Activated CD4-positive, alpha-beta T cell treated with anti-CD3 and anti-CD28 coated beads, Interleukin-2, Interleukin-6, amounts not matched to agents 100 ng/mL and 50 ng/mL, durations not matched to agents 16 hours and 8 hours (primary cell): Measurements from ENCODE around the gene GNG2.
A peak's percentile ranks its signal among the peaks of the same experiment; 100 is the strongest.

Experiments used
- DNase-seq: peaks from one replicate; pipeline ENCODE4 v3.0.0-alpha.2; 2020

Gene GNG2

DNA sequence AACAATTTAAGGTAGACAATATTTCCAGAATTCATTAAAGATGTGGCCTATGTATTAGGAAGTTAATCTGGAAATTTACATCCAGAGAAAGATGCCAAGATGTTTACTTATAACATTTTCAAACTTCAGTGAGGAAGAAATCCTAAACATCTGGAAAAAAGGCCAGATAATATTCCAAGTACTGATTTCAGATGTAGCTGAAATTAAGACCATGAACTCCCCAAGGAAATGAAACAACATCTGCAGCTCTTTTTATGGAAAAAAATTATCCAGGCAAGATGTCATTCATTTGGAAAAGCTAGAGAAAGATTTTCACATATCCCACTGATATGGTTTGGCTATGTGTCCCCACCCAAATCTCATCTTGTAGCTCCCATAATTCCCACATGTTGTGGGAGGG lies 35.0 kb downstream of the GNG2 start:
- DNase-seq = no peak

DNA sequence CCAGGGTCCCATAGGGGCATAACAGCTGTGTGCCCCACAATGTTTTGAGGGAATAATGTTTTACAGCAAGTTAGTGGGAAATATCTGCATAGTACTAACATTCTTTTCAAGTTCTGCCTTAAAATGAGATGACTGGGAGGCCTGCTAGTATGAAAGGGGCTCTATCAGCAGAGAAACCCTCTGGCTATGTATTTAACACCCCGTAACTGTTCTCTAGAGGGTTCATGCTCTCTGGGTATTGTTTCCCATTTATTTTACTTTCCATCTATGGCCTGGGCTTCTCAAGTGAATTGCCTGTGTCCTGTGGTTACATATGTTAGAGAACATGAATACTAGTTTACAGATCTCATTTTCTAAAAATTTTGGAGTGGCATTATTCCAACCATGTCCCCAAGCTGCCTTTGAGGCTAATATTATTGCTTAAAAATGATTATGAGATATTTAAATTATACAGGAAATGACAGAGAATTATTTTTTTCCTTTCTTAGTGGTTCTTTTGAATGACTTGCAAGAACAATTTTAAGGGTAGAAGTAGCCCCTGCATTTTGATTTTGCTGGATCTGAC lies 37.5 kb downstream of the GNG2 start:
- DNase-seq = no peak

DNA sequence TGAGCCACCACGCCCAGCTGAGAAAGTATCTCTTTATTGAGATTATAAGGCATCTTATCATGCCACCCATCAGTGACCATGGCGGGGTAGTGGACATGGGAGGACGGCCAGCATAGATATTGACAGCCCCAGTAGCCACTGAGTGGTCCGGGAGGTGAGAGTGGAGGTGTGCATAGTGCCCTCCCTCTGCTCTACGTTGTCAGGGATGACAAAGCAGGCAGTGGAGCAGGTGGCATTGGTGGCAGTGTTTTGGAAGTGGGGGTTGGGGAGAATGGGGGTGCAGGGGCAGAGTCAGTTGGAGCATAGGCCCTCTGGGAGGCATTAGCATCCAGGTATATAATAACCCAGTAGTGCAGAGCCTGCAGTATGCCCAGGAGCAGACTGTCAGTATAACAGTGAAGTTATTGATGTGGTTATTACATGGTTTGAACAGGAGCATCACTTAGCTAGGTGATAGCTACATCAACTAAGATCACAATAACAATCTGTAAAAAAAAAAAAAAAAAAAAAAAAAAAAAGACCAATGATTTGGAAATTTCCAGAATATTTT lies 41.1 kb downstream of the GNG2 start:
- no peak for DNase-seq

DNA sequence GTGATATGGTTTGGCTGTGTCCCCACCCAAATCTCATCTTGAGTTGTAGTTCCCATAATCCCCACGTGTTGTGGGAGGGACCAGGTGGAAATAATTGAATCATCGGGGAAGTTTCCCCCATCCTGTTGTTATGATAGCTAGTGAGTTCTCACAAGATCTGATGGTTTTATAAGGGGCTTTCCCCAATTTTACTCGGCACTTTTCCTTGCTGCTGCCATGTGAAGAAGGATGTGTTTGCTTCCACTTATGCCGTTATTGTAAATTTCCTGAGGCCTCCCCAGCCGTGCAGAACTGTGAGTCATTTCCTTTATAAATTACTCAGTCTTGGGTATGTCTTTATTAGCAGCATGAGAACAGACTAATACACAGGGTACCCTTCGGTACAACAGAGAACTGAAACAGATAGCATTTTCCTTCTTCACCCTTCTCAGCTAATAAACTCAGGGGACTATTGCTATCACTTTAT lies 45.3 kb downstream of the GNG2 start:
- DNase-seq = peak; percentile 76

DNA sequence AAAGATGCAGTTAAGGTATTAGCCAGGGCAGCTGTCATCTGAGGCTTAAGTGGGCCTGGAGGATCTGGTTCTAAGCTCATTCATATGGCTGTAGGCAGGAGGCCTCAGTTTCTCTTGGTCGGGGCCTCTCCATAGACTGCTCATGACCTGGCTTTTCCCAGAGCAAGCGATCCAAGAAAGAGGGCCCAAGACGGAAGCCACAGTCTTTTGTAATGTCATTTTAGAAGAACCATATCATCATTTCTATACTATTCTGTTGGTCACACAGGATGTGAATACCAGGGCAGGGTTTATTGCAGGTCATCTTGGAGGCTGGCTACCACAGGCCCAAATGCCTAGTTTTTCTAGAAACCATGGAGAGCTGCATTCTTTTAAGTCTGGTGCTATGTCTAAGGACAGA lies 47.7 kb downstream of the GNG2 start:
- DNase-seq = peak; percentile 13

DNA sequence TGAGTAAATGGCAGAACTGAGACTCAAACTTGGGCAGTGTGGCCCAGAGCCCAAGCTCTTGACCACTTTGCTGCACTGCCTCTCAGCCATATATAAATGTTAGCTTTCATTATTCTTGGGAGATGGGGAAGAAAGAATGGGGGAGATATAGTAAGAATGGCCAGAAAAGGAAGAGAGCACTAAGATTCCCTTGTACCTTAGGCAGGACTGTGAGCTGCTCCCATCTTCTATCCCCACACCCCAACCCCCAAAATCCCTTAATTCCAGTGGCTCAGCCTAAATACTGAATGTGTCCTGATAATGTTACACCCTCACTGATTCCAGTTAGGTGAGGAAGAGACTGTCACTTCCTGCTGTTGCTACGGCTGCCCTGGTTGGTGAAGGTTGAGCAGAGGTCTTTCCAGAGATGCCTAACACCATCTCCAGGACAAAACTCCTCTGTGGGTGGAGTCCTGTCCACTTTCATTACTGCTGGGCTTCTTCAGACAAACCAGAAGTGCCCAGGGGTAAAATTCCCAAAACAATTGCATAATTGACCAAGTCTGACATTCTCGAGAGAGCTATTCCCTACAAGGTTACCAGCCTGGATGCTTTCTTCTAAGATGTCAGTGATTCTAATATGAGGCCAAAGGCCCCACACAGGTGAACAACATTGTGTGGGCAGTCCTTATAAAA lies 51.8 kb downstream of the GNG2 start:
- no peak for DNase-seq

DNA sequence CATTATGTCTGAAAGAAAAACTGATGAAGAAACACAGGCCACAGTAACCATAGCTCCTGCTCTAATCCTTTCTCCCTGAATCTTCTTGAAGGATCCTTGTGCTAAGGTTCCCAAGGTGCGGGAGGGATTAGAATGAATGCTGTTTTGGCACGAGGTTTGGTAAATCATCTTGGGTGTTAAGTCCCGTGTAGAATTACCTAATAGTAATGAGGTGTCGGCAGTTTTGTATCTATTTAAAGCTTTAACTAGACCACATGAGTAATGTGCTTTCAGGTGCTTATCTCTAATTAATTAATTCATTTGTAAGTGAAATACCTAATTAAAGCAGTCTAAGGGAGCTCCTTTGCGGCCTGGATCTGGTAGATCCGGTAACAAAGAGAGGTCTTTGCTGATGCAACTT lies 53.9 kb downstream of the GNG2 start:
- no peak for DNase-seq

DNA sequence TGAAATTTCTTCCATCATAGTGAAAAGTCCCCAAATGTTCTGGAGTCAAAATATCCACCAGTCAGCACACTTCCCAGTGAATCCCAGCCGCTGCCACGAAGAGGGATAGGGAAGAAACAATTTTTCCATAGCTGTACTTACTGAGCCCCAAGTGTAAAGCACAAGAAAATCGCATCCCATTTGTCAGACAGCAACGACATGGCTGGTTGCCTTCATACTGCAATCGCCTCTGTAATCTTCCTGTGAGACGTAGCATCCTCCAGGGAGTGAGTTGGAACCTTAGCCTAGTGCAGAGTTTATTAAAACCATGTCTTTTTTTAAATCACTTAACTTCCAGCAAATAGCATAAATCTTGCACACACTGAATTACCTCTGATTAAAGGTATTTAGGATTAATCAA lies 56.8 kb downstream of the GNG2 start:
- DNase-seq = no peak

DNA sequence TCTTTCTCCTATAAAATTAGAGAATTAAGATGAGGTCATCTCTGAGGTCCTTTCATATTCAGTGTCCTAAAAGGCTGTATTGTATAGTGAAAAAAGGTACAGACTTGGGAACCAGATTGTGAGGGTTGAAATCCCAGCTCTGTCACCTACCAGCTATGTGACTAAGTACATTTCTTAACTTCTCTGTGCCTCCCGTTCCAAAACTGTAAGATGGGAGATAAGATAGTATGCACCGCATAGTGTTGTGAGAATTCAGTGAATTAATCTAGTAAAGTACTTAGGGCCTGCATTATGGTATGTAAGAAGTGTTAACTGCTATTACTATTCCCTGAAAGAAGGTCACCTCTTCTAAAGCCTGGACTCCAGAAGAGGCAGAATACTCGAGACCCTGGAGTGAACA lies 60.6 kb downstream of the GNG2 start:
- no peak for DNase-seq

DNA sequence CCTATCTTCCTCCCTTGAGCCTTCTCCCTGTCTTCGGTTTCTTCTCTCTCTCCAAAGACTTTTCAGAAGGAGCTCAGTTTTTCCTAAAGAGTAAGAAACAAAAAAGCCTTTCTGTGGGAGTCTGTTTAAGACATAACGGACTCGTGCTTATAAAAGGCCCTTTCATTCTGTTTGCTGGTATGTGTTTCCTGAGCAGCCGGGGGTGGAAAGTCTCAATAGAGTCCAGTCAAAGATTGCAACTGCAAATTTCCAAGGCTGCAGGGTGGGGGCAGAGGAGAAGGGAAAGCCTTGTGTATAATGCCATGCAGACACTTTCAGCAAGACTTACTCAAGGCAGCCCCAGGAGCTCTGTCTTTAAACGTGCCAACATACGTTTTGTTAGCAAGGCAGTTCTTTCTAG lies 62.2 kb downstream of the GNG2 start:
- DNase-seq = no peak

DNA sequence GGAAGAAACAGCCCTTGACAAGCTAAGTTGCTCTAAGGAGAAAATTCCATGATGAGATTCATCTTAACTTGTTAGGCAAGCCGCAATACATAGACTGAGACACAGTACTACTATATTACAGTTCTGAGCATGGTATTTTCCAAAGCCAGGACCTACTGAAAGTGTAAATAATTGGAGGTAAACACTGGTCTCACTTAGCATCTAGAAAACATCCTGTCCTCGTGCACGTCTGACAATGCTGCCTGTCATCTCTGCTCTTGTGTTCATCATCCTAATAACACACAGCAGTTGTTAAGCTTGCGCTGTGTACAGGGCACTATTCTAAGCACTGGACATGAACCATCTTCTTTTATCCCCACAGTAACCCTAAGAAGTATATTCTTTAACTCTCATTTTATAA lies 64.2 kb downstream of the GNG2 start:
- no peak for DNase-seq

DNA sequence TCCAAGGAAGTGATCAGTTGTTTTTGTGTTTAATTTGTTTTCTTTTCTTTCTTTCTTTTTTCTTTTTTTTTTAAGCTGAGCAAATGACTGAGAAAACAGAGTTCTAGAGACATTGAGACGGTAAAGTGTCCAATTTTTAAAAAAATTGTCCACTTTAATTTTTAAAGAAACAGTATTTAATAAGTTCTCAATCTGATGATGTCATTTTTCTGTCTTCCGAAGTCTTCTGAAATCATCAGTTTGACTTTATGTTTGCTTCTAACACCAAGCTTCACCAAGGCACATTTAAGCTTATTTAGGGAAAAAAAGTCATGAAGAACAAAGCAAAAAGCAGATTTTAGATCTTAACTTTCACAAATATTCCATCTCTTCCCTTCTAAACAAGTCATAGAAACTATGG lies 65.6 kb downstream of the GNG2 start:
- no peak for DNase-seq

DNA sequence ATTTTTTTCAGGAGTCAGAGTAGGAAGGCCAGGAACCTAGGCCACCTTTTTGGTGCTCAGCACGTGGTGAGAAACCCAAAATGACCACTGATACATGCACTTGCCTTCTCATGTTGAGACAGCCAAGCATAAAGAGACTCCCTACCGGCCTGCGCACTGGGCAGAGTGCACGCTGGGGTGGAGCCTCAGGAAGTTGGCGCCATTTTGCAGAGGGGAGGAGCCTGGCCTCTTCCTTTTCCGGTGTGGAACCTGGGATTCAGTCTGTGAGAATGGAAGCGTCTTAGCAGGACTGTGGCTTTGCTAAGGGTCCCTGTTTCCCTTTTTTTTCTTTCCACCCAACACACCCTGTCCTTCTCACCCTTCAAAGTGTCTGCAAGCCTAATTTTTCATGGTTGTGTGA lies 66.0 kb downstream of the GNG2 start:
- DNase-seq = no peak

DNA sequence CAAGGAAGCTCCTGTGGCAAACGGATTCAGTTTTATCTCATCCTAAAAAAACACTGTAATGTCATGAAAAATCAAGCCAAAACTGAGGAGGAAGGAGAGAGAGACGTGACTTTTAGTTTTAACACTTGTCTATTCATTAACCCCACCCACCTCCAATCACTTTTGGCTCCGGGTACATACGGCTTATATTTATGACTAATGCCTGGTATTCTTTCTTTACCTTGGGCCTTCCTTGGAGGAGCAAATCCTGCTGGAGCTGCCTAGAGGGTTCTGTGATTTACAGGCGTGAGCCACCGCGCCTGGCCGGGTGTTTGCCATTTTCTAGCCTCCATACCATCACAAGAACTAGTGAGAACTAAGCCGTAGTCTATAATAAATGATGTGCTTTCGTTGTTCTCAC lies 68.2 kb downstream of the GNG2 start:
- no peak for DNase-seq

DNA sequence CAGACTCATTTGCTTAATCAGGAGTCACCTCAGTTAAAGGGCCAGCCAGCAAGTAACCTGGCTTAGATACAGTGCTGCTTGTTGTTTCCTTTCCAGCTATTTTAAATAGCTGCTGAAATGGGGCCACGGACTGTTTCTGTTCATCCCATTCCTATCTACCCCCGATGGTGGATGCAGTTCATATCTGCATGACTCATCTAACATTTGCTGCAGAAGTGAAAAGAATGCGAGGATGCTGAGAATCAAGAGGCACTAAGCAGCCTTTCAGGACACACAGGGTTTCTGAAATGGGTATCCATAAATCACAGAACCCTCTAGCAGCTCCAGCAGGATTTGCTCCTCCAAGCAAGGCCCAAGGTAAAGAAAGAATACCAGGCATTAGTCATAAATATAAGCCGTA lies 68.8 kb downstream of the GNG2 start:
- DNase-seq = no peak

DNA sequence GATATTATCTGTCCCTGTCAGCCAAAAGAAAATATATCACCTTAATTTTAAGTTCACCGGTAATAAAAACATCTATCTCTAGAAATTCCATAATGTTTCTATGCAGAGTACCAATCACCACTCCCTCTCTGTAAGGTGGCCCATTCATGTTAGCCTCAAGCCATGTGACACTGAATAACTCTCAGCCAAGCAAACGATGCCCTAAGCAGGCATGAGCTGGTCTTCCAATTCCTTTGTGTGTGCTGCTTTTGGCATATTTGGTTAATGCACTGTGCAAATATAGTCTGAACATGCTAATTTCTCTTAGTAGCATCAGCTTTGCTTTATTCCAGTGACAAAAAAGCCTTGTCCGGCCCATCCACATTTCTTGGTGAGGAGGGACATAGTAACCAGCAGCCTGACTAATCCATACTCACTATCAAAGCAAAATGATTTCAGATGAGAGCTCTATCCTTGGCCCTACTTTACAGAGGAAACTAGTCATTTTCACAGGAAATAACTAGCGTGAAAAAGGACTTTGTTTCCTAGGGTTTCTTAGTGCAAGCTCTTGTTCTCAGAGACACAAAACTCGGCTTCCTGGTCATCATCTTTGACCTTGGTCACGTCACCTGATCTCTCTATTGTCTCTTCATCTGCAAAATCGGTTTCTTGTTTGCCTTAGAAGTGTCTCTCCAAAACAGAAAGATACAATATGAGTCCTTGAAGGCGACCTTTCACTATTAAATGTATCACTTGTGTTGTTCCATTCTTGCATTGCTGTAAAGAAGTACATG lies 69.7 kb downstream of the GNG2 start:
- DNase-seq = no peak

DNA sequence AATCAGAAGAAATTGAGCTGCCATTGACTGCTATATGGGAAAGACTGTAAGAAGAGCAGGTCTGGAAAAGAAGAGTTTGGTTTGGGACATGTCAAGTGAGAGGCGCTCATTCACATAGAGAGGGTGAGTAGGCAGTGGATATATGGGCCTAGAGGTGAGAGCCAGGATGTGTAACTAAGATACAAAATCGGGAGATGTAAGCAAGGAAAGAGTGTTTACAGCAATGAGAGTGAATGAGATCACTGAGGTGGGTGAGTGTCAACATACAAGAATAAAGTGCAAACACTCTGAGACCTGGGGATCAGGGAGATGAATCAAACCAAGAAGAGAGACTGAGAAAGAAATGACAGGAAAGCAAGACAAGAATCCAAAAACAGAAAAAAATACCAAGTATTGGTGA lies 70.9 kb downstream of the GNG2 start:
- DNase-seq = peak; percentile 37

DNA sequence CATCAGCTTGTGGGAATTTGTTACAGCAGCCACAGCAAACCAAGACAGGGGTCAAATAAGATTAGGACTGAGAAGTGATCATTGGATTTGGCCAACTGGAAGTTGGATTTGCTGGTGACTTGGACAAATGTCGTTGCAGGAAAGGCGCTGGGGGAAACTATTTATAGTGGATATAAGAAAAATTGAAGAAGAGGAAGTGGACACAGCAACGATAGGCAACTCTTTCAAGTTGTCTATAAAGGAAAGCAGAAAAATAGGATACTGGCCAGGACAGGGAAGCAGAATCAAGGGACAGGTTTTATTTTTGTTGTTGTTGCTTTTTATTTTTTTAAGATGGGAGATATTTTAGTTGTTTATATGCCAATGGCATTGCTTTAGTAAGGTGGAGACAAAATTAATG lies 72.8 kb downstream of the GNG2 start:
- DNase-seq = no peak

DNA sequence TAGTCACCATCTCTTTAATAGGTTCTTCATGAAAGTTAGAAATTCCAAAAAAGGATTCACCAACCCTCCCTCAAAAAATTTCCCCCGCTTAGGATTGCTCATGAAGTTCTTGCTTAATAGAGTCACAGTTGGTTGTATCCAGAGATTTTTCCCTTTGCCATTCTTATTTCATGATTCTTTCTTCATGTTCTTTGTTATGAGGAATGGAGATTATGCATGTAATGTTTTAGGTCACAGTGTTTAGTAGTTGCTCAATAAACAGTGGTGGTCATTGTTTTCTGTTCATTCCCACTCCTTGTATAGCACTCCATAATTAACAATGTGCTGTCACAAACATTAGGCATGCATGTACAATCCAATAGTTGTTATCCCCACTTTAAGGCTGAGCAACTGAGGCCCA lies 77.7 kb downstream of the GNG2 start:
- DNase-seq = no peak

DNA sequence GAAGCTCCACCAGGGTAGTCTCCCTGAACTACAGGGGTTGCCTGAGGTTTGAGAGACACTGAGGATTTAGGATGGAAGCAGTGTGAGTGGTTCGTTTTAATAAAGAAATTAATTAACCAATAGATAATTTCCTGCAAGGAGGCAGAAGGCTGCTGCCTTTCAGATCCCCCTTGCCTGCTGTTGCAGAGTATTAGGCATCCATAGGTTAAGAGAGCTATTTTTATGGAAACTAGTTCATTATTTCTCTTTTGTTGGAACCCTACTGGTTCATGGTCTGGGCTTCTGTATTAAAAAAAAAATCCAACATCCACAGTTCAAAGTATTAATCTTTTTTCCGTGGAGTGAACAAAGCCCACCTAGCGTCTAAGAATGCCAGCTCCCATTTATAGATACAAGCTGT lies 78.4 kb downstream of the GNG2 start:
- DNase-seq = no peak

DNA sequence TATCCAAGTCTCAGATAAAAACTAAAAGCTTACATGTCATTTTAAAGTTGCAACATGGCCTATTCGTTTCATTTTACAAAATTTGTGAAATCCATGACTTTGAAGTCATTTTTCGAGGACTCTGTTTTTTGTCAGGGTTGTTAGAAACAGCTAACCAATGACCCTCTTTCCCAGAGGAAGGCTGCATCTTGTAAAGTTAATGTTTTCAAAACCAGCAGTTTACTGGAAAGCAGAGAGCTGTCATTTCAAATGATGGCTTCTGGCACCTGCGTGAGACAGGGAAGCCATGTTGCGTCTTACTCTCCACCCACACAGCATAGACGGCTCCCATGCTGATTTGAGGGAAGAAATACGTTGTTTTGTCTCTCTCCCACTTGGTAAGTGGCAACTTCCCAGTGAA lies 78.8 kb downstream of the GNG2 start:
- no peak for DNase-seq

DNA sequence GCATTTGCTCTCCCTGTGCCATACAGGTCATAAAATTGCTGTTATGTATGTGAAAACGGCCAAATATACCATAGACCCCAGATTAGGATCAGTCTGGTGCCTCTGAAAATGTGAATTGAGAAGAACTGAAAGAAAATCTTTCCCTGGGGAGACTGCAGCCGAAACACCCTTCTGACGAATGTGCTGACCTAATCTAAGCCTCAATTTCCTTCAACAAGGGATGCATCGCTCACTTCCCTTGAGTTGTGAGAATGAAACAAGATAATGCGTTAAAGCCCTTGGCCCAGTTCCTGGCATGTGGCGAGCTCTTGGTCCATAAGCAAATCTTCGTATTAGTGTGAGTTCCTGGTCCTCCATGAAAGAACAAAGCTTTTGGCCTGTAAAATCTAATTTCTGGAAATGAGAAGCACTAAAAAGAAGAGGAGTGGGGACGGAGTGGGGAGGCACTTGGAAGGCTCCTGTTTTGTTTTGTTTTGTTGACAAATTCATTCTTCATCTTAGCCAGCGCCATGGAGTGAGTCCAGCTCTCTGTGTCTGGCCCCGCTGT lies 79.4 kb downstream of the GNG2 start:
- DNase-seq = no peak

DNA sequence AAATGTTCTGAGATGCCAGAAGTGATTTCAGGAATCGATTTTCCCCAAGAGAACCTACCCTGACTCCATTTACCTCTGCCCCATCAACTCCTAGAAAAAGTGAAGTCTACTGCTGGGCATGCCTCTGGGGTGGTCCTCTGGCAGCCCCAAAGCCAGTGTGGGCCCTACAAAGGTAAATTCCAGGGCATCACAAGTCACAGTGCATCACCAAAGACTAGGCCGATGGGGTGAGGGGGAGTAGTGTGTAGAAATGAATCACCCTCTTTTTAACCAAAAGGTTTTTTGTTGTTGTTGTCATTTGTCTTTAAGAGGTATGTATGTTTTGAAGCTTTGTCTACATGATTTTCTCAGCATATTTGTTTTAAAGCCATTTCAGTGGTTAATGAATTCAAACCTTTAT lies 82.6 kb downstream of the GNG2 start:
- DNase-seq = no peak

DNA sequence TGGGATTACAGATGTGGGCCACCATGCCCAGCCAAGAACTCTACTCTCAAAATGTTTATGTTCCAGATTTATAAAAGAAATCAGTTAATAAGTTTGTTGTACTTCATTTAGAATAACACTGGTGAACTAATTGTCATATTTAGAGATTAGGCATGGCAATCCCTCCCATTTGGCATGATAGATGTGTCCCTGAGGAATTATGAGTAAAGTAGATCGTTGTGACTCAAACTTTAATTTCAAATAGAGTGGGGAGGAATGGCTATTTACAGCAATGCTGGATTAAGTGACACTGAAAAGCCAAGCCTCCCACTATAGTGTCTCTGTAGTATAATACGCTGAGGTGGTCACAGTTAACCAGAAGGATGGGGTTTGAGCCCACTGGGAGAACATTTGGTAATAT lies 89.6 kb downstream of the GNG2 start:
- no peak for DNase-seq
